Epithelial cell of proximal tubule (primary cell): ENCODE data around the gene INO80. TPM values are rescaled to one million over a fixed set of nuclear protein-coding genes. Genes with fewer than 3 reads are reported as not detected.

Experiments
- DNase-seq: peaks from one replicate; pipeline ENCODE4 v3.0.0-alpha.2; 2011; ENCODE audit warnings: low read depth
- H3K4me3 ChIP-seq: 2 replicates; pipeline ENCODE4 v1.5.1; 2011; ENCODE audit warnings: low read depth, mild to moderate bottlenecking, low read length
- total RNA-seq: library from RNA; depleted of rRNA; stranded (reverse); fragments of >200 nt; gene quantifications from 2 replicates; pipeline ENCODE4 v1.2.3, GENCODE V29; 2015
- TF ChIP-seq, protein P1 (sequence below): conservative IDR thresholded peaks from 2 replicates; pipeline ENCODE4 v1.5.1; 2012; ENCODE audit warnings: low read depth, mild to moderate bottlenecking, low read length

INO80 gene
- total RNA-seq, 1 donor from 2014 or later, result 33.8 TPM

DNA sequence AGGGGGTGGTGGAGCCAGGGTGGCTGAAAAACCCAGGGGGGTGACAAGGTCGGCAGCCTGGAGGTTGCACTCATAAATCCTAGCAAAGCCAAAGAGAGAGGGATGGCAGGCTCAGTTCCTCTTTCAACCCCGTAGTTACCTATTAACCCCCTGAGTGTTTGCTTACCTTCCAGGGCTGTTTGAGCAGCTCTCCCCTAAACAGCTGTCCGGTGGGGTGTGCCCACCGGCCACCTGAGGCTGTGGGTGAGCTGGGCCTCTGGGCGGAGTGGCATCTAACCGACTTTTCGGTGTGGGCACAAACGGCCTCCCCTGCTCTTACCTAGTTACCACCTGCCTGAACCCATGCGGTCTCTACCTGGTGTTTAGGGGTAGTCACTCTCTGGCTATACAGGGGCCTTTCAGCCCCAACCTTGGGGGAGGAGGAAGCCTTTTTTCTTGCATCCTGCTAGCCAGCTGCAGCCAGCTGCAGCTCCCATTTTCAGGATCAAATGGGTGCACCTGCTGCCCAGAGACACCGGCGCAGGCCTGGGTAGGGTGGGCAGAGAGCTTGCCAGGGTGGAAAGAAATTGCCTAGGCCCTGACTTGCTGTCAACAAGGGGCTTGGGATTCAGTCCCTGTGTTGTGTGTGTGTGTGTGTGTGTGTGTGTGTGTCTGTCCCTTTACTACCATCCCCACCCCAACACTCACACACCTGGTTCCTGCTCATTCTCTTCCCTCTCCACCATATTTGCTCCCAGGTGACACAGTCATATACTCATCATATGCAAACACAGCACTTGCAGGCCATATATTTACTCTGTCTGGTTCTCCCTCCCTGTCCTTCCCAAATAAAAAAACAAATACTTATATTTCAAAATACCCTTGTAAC is 183.2 kb downstream of the INO80 start:
- TF ChIP-seq, protein P1, sequence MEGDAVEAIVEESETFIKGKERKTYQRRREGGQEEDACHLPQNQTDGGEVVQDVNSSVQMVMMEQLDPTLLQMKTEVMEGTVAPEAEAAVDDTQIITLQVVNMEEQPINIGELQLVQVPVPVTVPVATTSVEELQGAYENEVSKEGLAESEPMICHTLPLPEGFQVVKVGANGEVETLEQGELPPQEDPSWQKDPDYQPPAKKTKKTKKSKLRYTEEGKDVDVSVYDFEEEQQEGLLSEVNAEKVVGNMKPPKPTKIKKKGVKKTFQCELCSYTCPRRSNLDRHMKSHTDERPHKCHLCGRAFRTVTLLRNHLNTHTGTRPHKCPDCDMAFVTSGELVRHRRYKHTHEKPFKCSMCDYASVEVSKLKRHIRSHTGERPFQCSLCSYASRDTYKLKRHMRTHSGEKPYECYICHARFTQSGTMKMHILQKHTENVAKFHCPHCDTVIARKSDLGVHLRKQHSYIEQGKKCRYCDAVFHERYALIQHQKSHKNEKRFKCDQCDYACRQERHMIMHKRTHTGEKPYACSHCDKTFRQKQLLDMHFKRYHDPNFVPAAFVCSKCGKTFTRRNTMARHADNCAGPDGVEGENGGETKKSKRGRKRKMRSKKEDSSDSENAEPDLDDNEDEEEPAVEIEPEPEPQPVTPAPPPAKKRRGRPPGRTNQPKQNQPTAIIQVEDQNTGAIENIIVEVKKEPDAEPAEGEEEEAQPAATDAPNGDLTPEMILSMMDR, result no peak
- DNase-seq, result no peak

DNA sequence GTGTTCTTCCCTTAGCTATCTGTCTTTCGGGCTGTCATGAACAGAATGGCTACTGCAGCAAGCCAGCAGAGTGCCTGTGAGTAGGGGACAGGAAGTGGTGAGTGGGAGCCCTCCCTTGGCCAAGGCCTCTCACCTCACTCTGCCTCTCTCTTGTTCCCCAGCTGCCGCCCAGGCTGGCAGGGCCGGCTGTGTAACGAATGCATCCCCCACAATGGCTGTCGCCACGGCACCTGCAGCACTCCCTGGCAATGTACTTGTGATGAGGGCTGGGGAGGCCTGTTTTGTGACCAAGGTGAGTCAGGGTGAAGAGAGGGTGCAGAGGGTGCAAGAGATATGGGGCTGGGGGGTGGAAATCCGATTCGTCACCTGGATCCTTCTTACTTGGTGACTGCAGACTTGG is 183.9 kb downstream of the INO80 start:
- no peak for DNase-seq
- TF ChIP-seq, protein P1, result no peak
- H3K4me3 ChIP-seq, result no peak overlapping the region

More for the DNA sequence above, 183.2 kb downstream of the INO80 start:
- no peak overlapping the region for H3K4me3 ChIP-seq

DNA sequence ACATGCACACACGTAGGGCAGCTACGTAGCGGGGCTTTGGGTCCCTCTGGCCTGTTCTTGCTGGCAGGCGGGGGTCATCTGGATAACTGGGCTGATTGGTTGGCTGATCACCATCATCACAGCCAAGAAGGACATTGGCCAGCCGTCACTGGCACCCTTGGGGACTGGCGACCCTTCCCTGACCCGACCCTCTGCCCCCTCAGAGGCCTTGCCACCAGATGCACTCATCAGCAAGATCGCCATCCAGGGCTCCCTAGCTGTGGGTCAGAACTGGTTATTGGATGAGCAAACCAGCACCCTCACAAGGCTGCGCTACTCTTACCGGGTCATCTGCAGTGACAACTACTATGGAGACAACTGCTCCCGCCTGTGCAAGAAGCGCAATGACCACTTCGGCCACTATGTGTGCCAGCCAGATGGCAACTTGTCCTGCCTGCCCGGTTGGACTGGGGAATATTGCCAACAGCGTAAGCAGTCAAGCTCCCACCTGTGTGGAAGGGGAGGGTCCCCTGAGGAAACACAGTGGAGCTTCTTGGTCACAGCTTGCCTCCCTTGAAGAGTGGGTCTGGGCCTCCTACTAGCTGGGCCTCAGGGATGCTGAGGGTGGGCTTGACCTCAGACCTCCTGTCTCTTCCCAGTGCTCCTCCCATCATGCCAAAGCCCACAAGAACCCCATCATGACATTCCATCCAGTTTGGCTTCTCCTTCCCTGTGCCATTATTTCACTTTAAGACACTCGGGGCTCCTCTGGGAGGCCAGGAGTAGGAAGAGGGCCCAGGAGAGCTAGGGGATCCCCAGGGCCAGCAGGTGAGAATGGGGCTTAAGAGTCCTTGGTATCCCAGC is 184.6 kb downstream of the INO80 start:
- DNase-seq, result no peak
- H3K4me3 ChIP-seq, result no peak overlapping the region
- TF ChIP-seq, protein P1, result no peak

DNA sequence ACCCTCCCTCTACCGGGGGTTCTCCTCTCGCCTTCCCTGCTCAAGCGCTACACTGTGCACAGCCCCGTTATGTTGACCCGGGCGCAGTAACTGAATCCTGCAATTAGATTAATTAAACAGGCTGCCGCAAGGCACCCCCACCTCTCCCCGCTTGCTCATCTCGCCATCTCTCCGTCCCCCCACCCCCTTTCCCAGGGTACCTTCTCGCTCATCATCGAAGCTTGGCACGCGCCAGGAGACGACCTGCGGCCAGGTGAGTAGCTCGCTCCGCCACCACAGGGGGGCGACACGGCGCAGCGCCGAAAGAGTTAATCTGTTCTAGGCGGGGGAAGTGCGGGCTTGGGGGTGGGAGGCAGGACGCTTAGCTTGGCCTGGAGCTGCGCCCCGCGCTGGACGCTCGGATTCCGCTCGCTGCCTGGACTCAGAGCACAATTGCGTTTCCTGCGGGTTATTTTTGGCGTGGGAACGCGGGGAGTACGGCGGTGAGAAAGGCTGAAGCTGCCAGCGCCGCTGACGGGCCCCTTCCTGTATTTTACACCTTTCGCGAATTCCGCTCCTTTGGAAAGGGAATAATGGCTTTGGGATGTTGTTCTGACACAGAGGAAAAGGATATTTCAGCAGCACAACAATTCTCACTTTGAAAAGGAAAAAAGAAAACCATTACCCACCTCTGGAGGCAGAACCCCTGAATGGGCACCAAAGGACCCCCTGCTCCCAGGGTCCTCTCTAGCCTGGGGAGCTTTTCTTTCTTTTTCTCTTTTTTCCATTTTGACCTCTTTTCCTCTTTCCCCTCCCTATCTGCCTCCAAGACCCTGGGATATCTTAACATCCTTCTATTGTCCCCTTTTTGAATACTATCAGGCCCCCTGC is 185.4 kb downstream of the INO80 start:
- no peak for DNase-seq
- peak overlapping the region; percentile 41 for H3K4me3 ChIP-seq
- TF ChIP-seq, protein P1, result peak; percentile 61

DNA sequence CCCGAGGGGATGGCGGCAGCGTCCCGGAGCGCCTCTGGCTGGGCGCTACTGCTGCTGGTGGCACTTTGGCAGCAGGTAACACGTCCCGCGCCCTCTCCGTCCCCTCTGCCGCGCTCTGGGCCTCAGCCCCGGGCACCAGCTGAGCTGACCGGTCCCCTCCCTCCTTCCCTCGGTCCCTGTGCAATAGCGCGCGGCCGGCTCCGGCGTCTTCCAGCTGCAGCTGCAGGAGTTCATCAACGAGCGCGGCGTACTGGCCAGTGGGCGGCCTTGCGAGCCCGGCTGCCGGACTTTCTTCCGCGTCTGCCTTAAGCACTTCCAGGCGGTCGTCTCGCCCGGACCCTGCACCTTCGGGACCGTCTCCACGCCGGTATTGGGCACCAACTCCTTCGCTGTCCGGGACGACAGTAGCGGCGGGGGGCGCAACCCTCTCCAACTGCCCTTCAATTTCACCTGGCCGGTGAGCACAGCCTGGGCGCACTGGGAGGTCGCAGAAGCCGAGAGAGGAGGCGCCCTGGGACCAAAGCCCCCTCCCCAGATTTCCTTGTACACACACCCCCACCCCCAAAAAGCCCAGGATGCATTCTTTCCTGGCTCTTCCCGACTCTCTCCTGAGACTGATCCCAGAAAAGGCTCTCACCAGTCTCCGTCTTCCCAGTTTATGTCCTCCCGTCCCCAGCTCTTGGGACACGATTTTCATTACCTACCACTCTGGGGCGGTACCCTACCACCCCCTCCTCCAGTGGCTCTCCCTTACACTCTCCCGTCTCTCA is 186.2 kb downstream of the INO80 start:
- TF ChIP-seq, protein P1, result no peak
- H3K4me3 ChIP-seq, result peak overlapping the region; percentile 41
- DNase-seq, result no peak

Other genes starting within 250 kb of the INO80 start
- gene RHOV, start 242.0 kb downstream of the INO80 start, total RNA-seq, result 1.7 and 3.1 TPM in 2 replicates
- 27.2 and 35.4 TPM in 2 replicates for gene VPS18, start 221.8 kb downstream of the INO80 start, total RNA-seq
- gene DLL4, start 186.9 kb downstream of the INO80 start, total RNA-seq, result 0.07 and 0.69 TPM in 2 replicates
- 14.3 and 23.8 TPM in 2 replicates for gene CHAC1, start 162.8 kb downstream of the INO80 start, total RNA-seq
- gene EXD1, start 114.5 kb upstream of the INO80 start, total RNA-seq, result not detected in 2 replicates
- 75.2 and 97.4 TPM in 2 replicates for gene CHP1, start 115.0 kb upstream of the INO80 start, total RNA-seq
- 21.8 and 35.4 TPM in 2 replicates for gene OIP5, start 216.3 kb upstream of the INO80 start, total RNA-seq
- 113 and 124 TPM in 2 replicates for gene NUSAP1, start 216.6 kb upstream of the INO80 start, total RNA-seq